ENCODE measurements around the gene CDC42SE1.

CDC42SE1 gene

DNA sequence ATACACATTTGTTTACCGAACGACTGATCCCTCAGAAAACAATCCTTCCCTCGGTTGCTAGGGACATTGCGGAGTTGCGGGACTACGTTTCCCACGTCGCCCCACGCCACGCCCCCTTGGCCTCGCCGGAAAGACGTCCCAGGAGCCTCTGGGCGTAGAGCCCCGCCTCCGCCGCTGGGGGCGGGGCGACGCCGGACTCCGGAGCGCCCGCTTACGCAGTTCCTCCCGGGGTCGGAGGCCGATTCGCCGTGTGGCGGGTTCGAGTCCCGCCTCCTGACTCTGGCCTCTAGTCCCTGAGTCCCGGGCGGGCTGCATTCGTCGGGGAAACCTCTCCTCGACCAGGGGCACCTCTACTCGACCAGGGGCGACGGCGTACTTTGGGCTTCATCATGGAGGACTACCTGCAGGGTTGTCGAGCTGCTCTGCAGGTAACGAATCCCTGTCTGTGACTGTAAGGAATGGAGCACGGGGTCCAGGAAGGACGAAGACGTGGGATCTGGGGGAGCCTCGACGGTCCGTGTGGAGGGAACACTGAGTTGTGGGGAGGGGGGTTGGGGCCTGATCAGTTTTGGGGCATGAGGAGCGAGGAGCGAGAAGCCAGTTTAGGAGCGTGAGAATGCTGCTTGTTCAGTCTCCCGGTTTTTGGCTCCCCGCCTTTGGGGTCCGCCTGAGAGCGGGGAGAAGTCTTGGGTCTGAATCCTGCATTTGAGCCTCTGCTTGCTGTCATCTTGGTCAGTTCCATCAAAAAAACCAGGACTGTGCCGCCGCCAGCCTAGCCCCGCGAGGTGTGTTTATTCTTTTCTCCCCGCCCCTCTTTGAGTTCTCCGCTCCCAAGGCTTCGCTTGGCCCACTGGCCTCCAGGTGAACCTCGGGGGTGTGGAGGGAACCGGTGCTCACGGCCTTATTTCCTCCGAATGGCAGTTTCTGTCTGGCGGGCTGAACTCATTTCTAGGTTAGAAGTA is 50.9 kb downstream of the CDC42SE1 start, which contains the start of gene PRUNE1:
Gene PRUNE1, plus strand, starts transcription at position 206 of the 962 bp plus-strand sequence. Its CDS starts 184 bp downstream, at position 390.
- peak; percentile 89 for DNase-seq

DNA sequence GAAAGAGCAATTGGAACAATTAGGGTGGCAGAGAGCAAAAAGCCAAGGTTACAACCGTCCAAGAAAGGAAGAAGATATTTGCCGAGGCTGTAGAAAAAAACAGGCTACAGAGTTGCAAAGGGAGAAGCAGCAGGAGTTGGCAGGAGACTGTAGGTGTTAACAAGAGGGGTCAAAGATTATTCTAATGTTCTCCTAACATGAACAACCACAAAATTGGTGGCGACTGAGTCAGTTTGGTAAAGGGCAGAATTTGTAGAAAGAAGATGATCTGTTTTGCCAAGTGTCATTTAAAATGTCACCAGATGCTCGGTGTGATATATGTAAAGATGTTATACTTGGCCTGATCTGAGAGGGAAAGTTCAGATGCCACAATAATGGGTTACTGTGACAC is 51.6 kb downstream of the CDC42SE1 start:
- DNase-seq = no peak

DNA sequence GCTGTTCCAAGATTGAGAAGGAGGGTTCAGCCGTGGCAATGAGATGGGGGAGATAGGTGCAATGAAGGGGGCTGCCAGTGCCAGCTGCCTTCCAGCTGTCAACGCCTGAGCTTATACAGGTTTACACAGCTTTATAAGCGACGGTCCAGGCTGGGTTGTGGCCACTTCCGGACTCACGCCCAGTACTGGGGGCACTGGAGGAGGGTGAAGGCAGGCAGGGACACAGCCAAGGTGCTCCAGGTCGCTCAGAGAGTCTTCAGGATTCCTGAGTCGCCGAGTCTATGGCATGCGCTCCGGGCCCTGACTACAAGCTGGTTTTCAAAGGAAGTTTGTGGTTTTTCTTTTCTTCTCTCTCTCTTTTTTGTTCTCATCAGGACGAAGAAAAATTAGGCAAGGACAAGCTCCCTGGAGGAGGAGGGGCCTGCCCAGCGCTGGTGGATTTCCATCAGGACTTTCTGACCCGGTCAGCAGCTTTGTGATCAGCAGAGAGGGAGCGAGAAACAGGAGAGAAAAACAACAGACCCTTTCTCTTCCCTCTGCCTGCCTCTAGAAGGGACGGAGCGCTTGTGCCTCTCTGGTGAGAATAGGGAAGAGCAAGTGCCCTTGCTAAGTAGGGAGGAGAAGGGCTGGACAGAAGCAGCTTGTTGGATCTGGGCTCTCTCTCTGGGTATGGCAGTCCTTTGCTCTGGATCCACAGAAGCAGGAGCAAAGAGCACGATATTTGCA is 52.9 kb downstream of the CDC42SE1 start, which contains the start of gene MINDY1:
Gene MINDY1, minus strand, starts transcription at position 576 of the 726 bp plus-strand sequence. CDS start 4,285 bp downstream, outside the sequence.
- peak; percentile 87 for DNase-seq

- DNase-seq = peak; percentile 22
Observed at GRCh38 chr1:151005729-151006319, 53.6 kb downstream of the CDC42SE1 start.

- no peak for DNase-seq
Observed at GRCh38 chr1:151003180-151003579, 56.2 kb downstream of the CDC42SE1 start.

- no peak for DNase-seq
Observed at GRCh38 chr1:151002611-151003010, 56.8 kb downstream of the CDC42SE1 start.

DNA sequence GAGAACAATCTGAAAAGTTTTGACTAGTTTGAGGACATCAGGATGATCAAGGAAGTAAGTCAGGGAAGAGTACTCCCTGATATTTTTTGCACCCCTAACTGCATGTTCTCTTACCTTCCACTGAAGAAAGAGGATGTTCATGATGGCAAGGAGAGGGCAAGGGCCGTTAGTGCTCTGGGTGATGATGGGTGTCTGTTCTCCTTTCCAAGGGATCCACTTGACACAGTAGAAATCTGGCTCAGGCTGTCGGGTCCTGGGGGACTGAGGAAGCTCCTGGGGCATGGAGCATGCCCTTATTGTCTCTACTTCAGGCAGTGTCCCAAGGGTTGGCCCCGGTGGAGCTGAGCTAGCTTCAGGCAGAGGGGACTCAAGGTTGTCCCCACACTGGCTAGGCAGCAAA is 57.4 kb downstream of the CDC42SE1 start:
- no peak for DNase-seq

DNA sequence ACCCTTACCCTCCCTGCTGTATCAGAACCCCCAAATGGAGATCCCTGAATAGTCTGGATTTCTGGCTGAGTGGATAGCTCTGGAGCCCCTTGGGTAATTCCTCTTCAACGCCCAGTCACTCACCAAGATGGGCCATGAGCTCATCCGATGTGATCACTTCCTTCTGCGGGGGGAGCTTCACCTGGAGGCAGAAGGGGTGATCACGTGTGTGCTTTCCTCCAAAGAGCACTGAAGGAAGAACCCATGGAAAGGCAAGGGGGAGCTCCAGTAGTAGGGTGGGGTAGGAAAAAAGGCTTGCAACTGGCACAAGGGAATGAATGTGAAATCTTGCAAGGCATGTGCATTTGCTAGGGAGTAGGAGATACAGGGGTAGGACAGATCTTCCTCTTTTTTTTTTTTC is 57.8 kb downstream of the CDC42SE1 start:
- DNase-seq = no peak

All from NCI-H510A treated with DMSO at 0.1 percent for 48 hours (cell line).